MM.1S (cell line): ENCODE results near the gene IFI27L2.

ENCODE experiments used
- CTCF ChIP-seq: fragments of 300-600 bp; sonication (generic); IDR thresholded peaks from 2 replicates; pipeline ENCODE4 v1.5.1; 2016; ENCODE audit warnings: antibody characterized with exemption, low read length, mixed read lengths
- EZH2phosphoT487 ChIP-seq: fragments of 300-600 bp; sonication (generic); IDR thresholded peaks from 2 replicates; pipeline ENCODE4 v1.6.1; 2018; ENCODE audit warnings: antibody characterized with exemption, low read length

GRCh38 chr14:94123868-94124267 is 5.5 kb downstream of the IFI27L2 start:
- no peak for TF ChIP-seq CTCF
- TF ChIP-seq EZH2phosphoT487 = no peak
